Frontal cortex (tissue), 4 donors: ENCODE data around the gene STX11. TPM values are rescaled to one million over a fixed set of nuclear protein-coding genes. Genes with fewer than 3 reads are reported as not detected.
"Not testable (repeated sequence)": the region's sequence is repeated elsewhere in the genome, so short reads cannot be mapped to it uniquely, and the experiment has no call there.

ENCODE experiments used
- DNase-seq, 2 donors: peaks; one replicate each; pipeline ENCODE4 v3.0.0; 2012; ENCODE audit warnings: low spot score in 2 of 2
- FAIRE-seq: peaks from 2 replicates; lab custom pipeline; 2012; peaks lifted over from hg19 to GRCh38; lab: Jason Lieb, UNC
- total RNA-seq: library from RNA; depleted of rRNA; stranded (reverse); fragments of >200 nt; gene quantifications from one replicate; pipeline ENCODE4 v1.2.3, GENCODE V29; 2014
- donor health status: control.
- donor health status: control.
- donor health status: control.

Gene STX11
- total RNA-seq, 1 donor from 2014 or later, result under 0.01 TPM

- no peak for DNase-seq
- no peak for FAIRE-seq
These were observed 12.7 kb downstream of the STX11 start for GRCh38 chr6:144162977-144163376.

GRCh38 chr6:144165784-144166183, 15.5 kb downstream of the STX11 start:
- FAIRE-seq (no peak), DNase-seq (no peak)

- DNase-seq, result no peak
- no peak for FAIRE-seq
These were observed 19.7 kb downstream of the STX11 start for GRCh38 chr6:144170044-144170443.

- FAIRE-seq, result no peak
These were observed 21.1 kb downstream of the STX11 start for GRCh38 chr6:144171406-144171805.

GRCh38 chr6:144174006-144174405, 23.7 kb downstream of the STX11 start:
- no peak for FAIRE-seq
- DNase-seq, result no peak

More at GRCh38 chr6:144171406-144171805, 21.1 kb downstream of the STX11 start:
- DNase-seq, result no peak

GRCh38 chr6:144176043-144176442, 25.7 kb downstream of the STX11 start:
- FAIRE-seq (no peak), DNase-seq (no peak)

- DNase-seq (no peak), FAIRE-seq (no peak)
These were observed 27.4 kb downstream of the STX11 start for GRCh38 chr6:144177726-144178125.

GRCh38 chr6:144178323-144178722, 28.0 kb downstream of the STX11 start:
- FAIRE-seq (no peak), DNase-seq (no peak)

- no peak for DNase-seq
- FAIRE-seq, result no peak
These were observed 28.9 kb downstream of the STX11 start for GRCh38 chr6:144179237-144179636.

GRCh38 chr6:144179828-144180227, 29.5 kb downstream of the STX11 start:
- FAIRE-seq (no peak), DNase-seq (no peak)

- FAIRE-seq, DNase-seq: not testable (repeated sequence)
These were observed 30.0 kb downstream of the STX11 start for GRCh38 chr6:144180354-144180753.

GRCh38 chr6:144181639-144182038, 31.3 kb downstream of the STX11 start:
- DNase-seq, result no peak
- FAIRE-seq, result no peak

GRCh38 chr6:144184186-144184585, 33.9 kb downstream of the STX11 start:
- not testable (repeated sequence) for DNase-seq, FAIRE-seq

GRCh38 chr6:144185133-144185836, 35.0 kb downstream of the STX11 start:
- no peak for FAIRE-seq
- DNase-seq, result no peak

- FAIRE-seq (no peak), DNase-seq (no peak)
These were observed 36.7 kb downstream of the STX11 start for GRCh38 chr6:144186817-144187625.

- FAIRE-seq, result no peak
These were observed 39.0 kb downstream of the STX11 start for GRCh38 chr6:144189351-144189750.

GRCh38 chr6:144190080-144190479, 39.8 kb downstream of the STX11 start:
- FAIRE-seq (no peak), DNase-seq (no peak)

More at GRCh38 chr6:144189351-144189750, 39.0 kb downstream of the STX11 start:
- DNase-seq, result no peak

GRCh38 chr6:144190593-144190992, 40.3 kb downstream of the STX11 start:
- FAIRE-seq (no peak), DNase-seq (peak in 1 of 2 donors; percentile 17)

GRCh38 chr6:144193181-144193580, 42.9 kb downstream of the STX11 start:
- FAIRE-seq (no peak), DNase-seq (no peak)

- FAIRE-seq, result no peak
- no peak for DNase-seq
These were observed 44.0 kb downstream of the STX11 start for GRCh38 chr6:144194293-144194810.
